ENCODE data around the gene MRPS15. TPM values are rescaled to one million over a fixed set of nuclear protein-coding genes. Genes with fewer than 3 reads are reported as not detected.
A peak's percentile ranks its signal among the peaks of the same experiment; 100 is the strongest.
"Not testable (repeated sequence)": the region's sequence is repeated elsewhere in the genome, so short reads cannot be mapped to it uniquely, and the experiment has no call there.

MRPS15 gene
- total and polyA plus RNA-seq, 2 donors (not counting 3 experiments of a cell fraction or from before 2014, with no cell fraction given): 47.1 to 105 TPM

- Histone ChIP-seq H3K4me2 (ENCODE audit: insufficient read depth, low read length) (no peak overlapping the region), H3K4me1 (ENCODE audit: control insufficient read depth, extremely low read depth, insufficient read depth, low read length) (no peaks in the 10 kb centered on the region), H3K79me2 (ENCODE audit: control insufficient read depth, insufficient read depth, low read length) (no peaks in the 10 kb centered on the region), H3K9ac (replicated peaks; ENCODE audit: extremely low read depth, insufficient read depth, low read length) (no peak overlapping the region), H3K36me3 (ENCODE audit: control insufficient read depth in 2 of 2, extremely low read depth in 1 of 2, insufficient read depth in 2 of 2, low read length in 2 of 2) (no peaks in the 10 kb centered on the region), H3K9me1 (replicated peaks; ENCODE audit: control insufficient read depth, extremely low read depth, insufficient read depth, low read length) (no peaks in the 10 kb centered on the region), H3K27ac (ENCODE audit: insufficient read depth, low read depth, low read length) (no peak overlapping the region), H3K4me3 (replicated peaks in 1 of 3; ENCODE audit: insufficient read depth in 1 of 3, low read depth in 1 of 3, low read length in 3 of 3) (no peak overlapping the region), H3K9me3 (replicated peaks; ENCODE audit: control insufficient read depth, insufficient read depth, low read length) (no peaks in the 10 kb centered on the region), H2AFZ (ENCODE audit: low read depth, low read length) (no peak overlapping the region), H3K27me3 (ENCODE audit: control insufficient read depth in 2 of 2, insufficient read depth in 2 of 2, low read length in 2 of 2) (peaks cover 0 to 7% of the 10 kb centered on the region in 2 experiments), H4K20me1 (replicated peaks; ENCODE audit: control insufficient read depth, extremely low read depth, insufficient read depth, low read length) (no peaks in the 10 kb centered on the region)
- dilution Hi-C loops (cut with MboI; ENCODE audit: extremely low pct_ligation_motif_present, low sequenced_read_pairs): no loop called here
- no peak for DNase-seq (ENCODE audit: low read depth, low spot score)
- intact Hi-C loops (cut with micrococcal nuclease): no loop called here
- TF ChIP-seq GATA2 (IDR thresholded peaks at IDR 0.05; ENCODE audit: insufficient read depth, insufficient read length, low read depth, low read length) (peak; percentile 8), POLR2AphosphoS5 (IDR thresholded peaks at IDR 0.05; ENCODE audit: insufficient read depth, low read depth, low read length) (no peak)
- no TSS peak for BruUV-seq (replicated peaks)
- POLR2A ChIA-PET: no interaction called here
- CTCF ChIA-PET: interaction anchor here (0.6 to 1.2 kb wide), 2 partner anchors 11 to 1112 kb away, joined by 3 read pairs; no protein-coding TSS in a partner anchor
- FAIRE-seq: no peak
Observed at GRCh38 chr1:36479505-36480051, 15.4 kb upstream of the MRPS15 start.

- H3K4me3 ChIP-seq (replicated peaks in 1 of 3; ENCODE audit: insufficient read depth in 1 of 3, low read depth in 1 of 3, low read length in 3 of 3); H3K4me2 ChIP-seq (ENCODE audit: insufficient read depth, low read length); H3K9ac ChIP-seq (replicated peaks; ENCODE audit: extremely low read depth, insufficient read depth, low read length); H3K9me3 ChIP-seq (replicated peaks; ENCODE audit: control insufficient read depth, insufficient read depth, low read length); dilution Hi-C loops (cut with MboI; ENCODE audit: extremely low pct_ligation_motif_present, low sequenced_read_pairs); H4K20me1 ChIP-seq (replicated peaks; ENCODE audit: control insufficient read depth, extremely low read depth, insufficient read depth, low read length); BruUV-seq (replicated peaks); DNase-seq (ENCODE audit: low read depth, low spot score); POLR2A ChIA-PET; H3K9me1 ChIP-seq (replicated peaks; ENCODE audit: control insufficient read depth, extremely low read depth, insufficient read depth, low read length); H3K27ac ChIP-seq (ENCODE audit: insufficient read depth, low read depth, low read length); H3K27me3 ChIP-seq (ENCODE audit: control insufficient read depth in 2 of 2, insufficient read depth in 2 of 2, low read length in 2 of 2); H3K4me1 ChIP-seq (ENCODE audit: control insufficient read depth, extremely low read depth, insufficient read depth, low read length); CTCF ChIA-PET; H3K79me2 ChIP-seq (ENCODE audit: control insufficient read depth, insufficient read depth, low read length); FAIRE-seq; intact Hi-C loops (cut with micrococcal nuclease); H3K36me3 ChIP-seq (ENCODE audit: control insufficient read depth in 2 of 2, extremely low read depth in 1 of 2, insufficient read depth in 2 of 2, low read length in 2 of 2); H2AFZ ChIP-seq (ENCODE audit: low read depth, low read length): not testable (repeated sequence)
Observed at GRCh38 chr1:36477615-36478014, 13.4 kb upstream of the MRPS15 start.

All from endothelial cell of umbilical vein (primary cell).